Measurements from ENCODE around the gene GALNTL6.
"Not testable (repeated sequence)": the region's sequence is repeated elsewhere in the genome, so short reads cannot be mapped to it uniquely, and the experiment has no call there.

GALNTL6 gene

DNA sequence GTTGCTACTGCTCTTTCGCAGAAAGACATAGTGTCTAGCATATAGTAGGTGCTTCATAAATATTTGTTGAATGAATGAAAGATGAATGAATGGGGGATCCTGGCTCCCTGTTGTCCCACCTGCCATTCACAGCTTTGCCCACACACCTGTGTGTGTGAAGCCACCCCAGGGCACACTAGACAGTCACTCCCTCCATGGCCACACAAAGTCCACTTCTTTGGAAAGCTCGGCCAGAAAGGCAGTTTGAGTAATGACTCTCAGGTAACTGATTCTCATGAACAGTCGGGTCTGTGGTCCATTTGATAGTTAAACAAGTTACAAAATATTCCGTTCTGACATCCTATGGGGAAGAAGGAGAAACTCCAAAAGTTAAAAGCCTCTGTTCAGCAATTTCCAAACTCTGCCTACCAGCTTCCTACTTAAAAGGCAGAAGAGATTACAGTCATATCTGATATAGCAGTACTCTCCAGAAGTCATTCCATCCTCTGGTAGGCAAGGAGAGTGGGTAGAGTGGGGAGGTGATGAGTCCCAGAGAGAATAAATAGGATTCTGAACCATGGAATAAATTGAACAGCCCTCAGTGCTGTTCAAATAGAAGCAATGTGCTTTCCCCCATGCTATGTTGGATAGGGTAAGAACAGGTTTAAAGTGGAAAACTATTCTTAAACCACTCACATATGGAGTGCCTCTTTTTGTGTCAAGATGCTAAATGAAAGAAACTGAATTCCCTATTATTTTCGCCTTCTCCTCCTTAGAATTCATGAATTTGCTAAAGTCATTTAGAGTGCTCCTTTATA, 1150.5 kb downstream of the GALNTL6 start:
- H3K4me2 ChIP-seq (ENCODE audit: low read length, poor library complexity, severe bottlenecking): no peak overlapping the region
- H3K27me3 ChIP-seq (ENCODE audit: control insufficient read depth in 1 of 2, insufficient read depth in 1 of 2, low read length in 2 of 2): no peaks in the 10 kb centered on the region
- H3K18ac ChIP-seq (ENCODE audit: low read depth in 1 of 2, low read length in 2 of 2): no peak overlapping the region
- no peak overlapping the region for H2BK12ac ChIP-seq (ENCODE audit: low read length in 2 of 2)
- H3K23ac ChIP-seq (ENCODE audit: low read length in 2 of 2): no peak overlapping the region
- no peak for DNase-seq
- H3K9me3 ChIP-seq (ENCODE audit: control insufficient read depth, low read length): peaks cover 9% of the 10 kb centered on the region
- no peak overlapping the region for H2BK120ac ChIP-seq (ENCODE audit: low read depth, low read length)
- H3K4ac ChIP-seq (ENCODE audit: low read depth in 1 of 2, low read length in 2 of 2): no peak overlapping the region
- no peaks in the 10 kb centered on the region for H3K79me1 ChIP-seq (replicated peaks; ENCODE audit: low read length, poor library complexity, severe bottlenecking)
- H3K14ac ChIP-seq (ENCODE audit: low read length in 2 of 2): no peak overlapping the region
- H3K36me3 ChIP-seq (ENCODE audit: control insufficient read depth in 1 of 2, insufficient read depth in 2 of 2, low read depth in 1 of 2, low read length in 2 of 2): no peaks in the 10 kb centered on the region
- H3K27ac ChIP-seq (ENCODE audit: low read length, poor library complexity, severe bottlenecking): no peak overlapping the region
- no peak overlapping the region for H3K4me3 ChIP-seq (ENCODE audit: insufficient read depth in 1 of 2, low read depth in 1 of 2, low read length in 2 of 2)
- no peak overlapping the region for H2AK5ac ChIP-seq (ENCODE audit: low read length, severe bottlenecking)
- H4K91ac ChIP-seq (ENCODE audit: low read length): no peak overlapping the region
- no peak overlapping the region for H2BK5ac ChIP-seq (ENCODE audit: low read depth, low read length, poor library complexity, severe bottlenecking)
- no peak overlapping the region for H3K9ac ChIP-seq (ENCODE audit: low read length)
- H4K8ac ChIP-seq (ENCODE audit: low read length): no peak overlapping the region
- H2BK15ac ChIP-seq (ENCODE audit: low read depth, poor library complexity, severe bottlenecking): no peak overlapping the region
- 96% methylated on average over 4 of the region's 5 CpGs for WGBS
- H2AFZ ChIP-seq (ENCODE audit: low read depth, low read length): no peak overlapping the region
- no peaks in the 10 kb centered on the region for H3K4me1 ChIP-seq (ENCODE audit: control insufficient read depth, insufficient read depth, low read depth, low read length)

DNA sequence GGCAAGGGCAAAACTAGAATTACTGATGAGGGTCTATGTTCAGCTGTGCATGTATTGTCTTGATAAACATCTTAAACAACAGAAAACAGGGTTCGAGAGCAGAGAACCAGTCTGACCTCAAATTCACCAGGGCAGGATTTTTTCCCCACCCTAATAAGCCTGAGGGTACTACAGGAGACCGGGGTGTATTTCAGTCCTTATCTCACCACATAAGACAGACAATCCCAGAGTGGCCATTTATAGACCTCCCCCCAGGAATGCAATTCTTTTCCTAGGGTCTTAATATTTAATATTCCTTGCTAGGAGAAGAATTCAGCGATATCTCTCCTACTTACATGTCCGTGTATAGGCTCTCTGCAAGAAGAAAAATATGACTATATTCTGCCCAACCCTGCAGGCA, 1157.0 kb downstream of the GALNTL6 start:
- H3K4me1 ChIP-seq (ENCODE audit: control insufficient read depth, insufficient read depth, low read depth, low read length); H3K4me2 ChIP-seq (ENCODE audit: low read length, poor library complexity, severe bottlenecking); H2BK15ac ChIP-seq (ENCODE audit: low read depth, poor library complexity, severe bottlenecking); H4K91ac ChIP-seq (ENCODE audit: low read length); H2BK12ac ChIP-seq (ENCODE audit: low read length in 2 of 2); H2AFZ ChIP-seq (ENCODE audit: low read depth, low read length); H3K27ac ChIP-seq (ENCODE audit: low read length, poor library complexity, severe bottlenecking); H4K8ac ChIP-seq (ENCODE audit: low read length); H3K23ac ChIP-seq (ENCODE audit: low read length in 2 of 2); H3K4ac ChIP-seq (ENCODE audit: low read depth in 1 of 2, low read length in 2 of 2); H2BK5ac ChIP-seq (ENCODE audit: low read depth, low read length, poor library complexity, severe bottlenecking); H3K9ac ChIP-seq (ENCODE audit: low read length); DNase-seq; H2BK120ac ChIP-seq (ENCODE audit: low read depth, low read length); H3K18ac ChIP-seq (ENCODE audit: low read depth in 1 of 2, low read length in 2 of 2); H2AK5ac ChIP-seq (ENCODE audit: low read length, severe bottlenecking); H3K14ac ChIP-seq (ENCODE audit: low read length in 2 of 2); H3K79me1 ChIP-seq (replicated peaks; ENCODE audit: low read length, poor library complexity, severe bottlenecking); H3K36me3 ChIP-seq (ENCODE audit: control insufficient read depth in 1 of 2, insufficient read depth in 2 of 2, low read depth in 1 of 2, low read length in 2 of 2); H3K4me3 ChIP-seq (ENCODE audit: insufficient read depth in 1 of 2, low read depth in 1 of 2, low read length in 2 of 2); H3K27me3 ChIP-seq (ENCODE audit: control insufficient read depth in 1 of 2, insufficient read depth in 1 of 2, low read length in 2 of 2): not testable (repeated sequence)
- H3K9me3 ChIP-seq (ENCODE audit: control insufficient read depth, low read length): peaks cover 22% of the 10 kb centered on the region
- 83% methylated on average over 4 of the region's 4 CpGs for WGBS

DNA sequence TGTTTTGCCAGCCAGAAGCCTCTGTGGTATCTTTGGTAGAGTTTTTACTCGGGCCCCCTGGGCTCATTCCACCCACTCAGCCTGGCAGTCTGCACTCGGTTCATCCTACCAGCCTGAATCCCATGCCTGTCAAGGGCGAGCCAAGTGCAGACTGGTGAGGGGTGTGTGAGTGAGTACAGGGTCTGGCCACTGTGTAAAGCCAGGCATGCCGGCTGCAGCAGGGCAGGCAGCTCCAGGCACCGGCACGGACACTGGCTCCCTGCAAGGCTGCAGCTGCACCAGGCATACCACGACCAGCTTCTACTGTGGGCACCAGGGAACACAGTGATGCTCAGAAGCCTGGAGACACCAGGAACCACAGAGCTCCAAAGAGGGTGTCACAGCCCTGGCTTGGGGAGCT, 1161.4 kb downstream of the GALNTL6 start:
- no peak overlapping the region for H2BK12ac ChIP-seq (ENCODE audit: low read length in 2 of 2)
- peaks cover 10% of the 10 kb centered on the region for H3K9me3 ChIP-seq (ENCODE audit: control insufficient read depth, low read length)
- H3K4me1 ChIP-seq (ENCODE audit: control insufficient read depth, insufficient read depth, low read depth, low read length): no peaks in the 10 kb centered on the region
- H3K4me2 ChIP-seq (ENCODE audit: low read length, poor library complexity, severe bottlenecking): no peak overlapping the region
- no peak overlapping the region for H2BK5ac ChIP-seq (ENCODE audit: low read depth, low read length, poor library complexity, severe bottlenecking)
- no peak overlapping the region for H3K4ac ChIP-seq (ENCODE audit: low read depth in 1 of 2, low read length in 2 of 2)
- no peak overlapping the region for H3K27ac ChIP-seq (ENCODE audit: low read length, poor library complexity, severe bottlenecking)
- H2AK5ac ChIP-seq (ENCODE audit: low read length, severe bottlenecking): no peak overlapping the region
- H2BK15ac ChIP-seq (ENCODE audit: low read depth, poor library complexity, severe bottlenecking): no peak overlapping the region
- H3K79me1 ChIP-seq (replicated peaks; ENCODE audit: low read length, poor library complexity, severe bottlenecking): no peaks in the 10 kb centered on the region
- peak overlapping the region in 1 of 2 experiments; percentile 75 for H3K14ac ChIP-seq (ENCODE audit: low read length in 2 of 2)
- H3K36me3 ChIP-seq (ENCODE audit: control insufficient read depth in 1 of 2, insufficient read depth in 2 of 2, low read depth in 1 of 2, low read length in 2 of 2): no peaks in the 10 kb centered on the region
- H3K27me3 ChIP-seq (ENCODE audit: control insufficient read depth in 1 of 2, insufficient read depth in 1 of 2, low read length in 2 of 2): no peaks in the 10 kb centered on the region
- H2BK120ac ChIP-seq (ENCODE audit: low read depth, low read length): no peak overlapping the region
- no peak overlapping the region for H4K8ac ChIP-seq (ENCODE audit: low read length)
- WGBS: 95% methylated on average over 5 of the region's 7 CpGs
- no peak for DNase-seq
- no peak overlapping the region for H2AFZ ChIP-seq (ENCODE audit: low read depth, low read length)
- no peak overlapping the region for H3K9ac ChIP-seq (ENCODE audit: low read length)
- H3K4me3 ChIP-seq (ENCODE audit: insufficient read depth in 1 of 2, low read depth in 1 of 2, low read length in 2 of 2): no peak overlapping the region
- no peak overlapping the region for H3K18ac ChIP-seq (ENCODE audit: low read depth in 1 of 2, low read length in 2 of 2)
- H4K91ac ChIP-seq (ENCODE audit: low read length): no peak overlapping the region
- no peak overlapping the region for H3K23ac ChIP-seq (ENCODE audit: low read length in 2 of 2)

DNA sequence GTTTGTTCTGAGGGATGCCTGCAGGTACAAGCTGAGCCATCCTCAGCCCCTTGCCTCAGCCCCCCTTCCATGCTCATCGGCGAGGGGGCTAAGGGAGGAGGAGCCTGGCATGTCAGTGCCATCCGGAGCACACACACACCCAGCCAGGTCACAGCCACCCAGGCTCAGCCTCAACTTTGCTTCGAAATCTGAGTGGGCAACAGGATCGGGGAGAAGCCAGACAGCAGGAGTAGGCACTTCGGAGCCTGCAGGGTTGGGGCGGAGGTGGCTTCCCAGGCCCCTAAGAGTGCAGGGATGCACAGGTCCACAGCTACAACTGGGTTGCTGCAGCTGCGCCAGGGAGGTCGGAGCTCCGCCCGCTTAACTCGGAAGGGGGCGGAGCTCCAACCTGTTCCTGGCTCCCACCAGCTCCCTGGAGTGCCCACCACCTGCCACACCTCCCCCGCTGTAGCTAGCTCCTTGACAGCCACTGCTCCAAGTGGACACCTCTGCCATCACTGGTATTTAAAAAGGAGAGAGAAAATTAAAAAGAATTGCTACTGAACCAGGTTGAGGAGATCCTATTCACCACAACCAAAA, 1162.5 kb downstream of the GALNTL6 start:
- H3K18ac ChIP-seq (ENCODE audit: low read depth in 1 of 2, low read length in 2 of 2): no peak overlapping the region
- H3K27me3 ChIP-seq (ENCODE audit: control insufficient read depth in 1 of 2, insufficient read depth in 1 of 2, low read length in 2 of 2): no peaks in the 10 kb centered on the region
- H4K91ac ChIP-seq (ENCODE audit: low read length): peak overlapping the region; percentile 18
- H2BK120ac ChIP-seq (ENCODE audit: low read depth, low read length): no peak overlapping the region
- 93% methylated on average over 13 of the region's 14 CpGs for WGBS
- no peak for DNase-seq
- H3K9me3 ChIP-seq (ENCODE audit: control insufficient read depth, low read length): no peaks in the 10 kb centered on the region
- H3K4ac ChIP-seq (ENCODE audit: low read depth in 1 of 2, low read length in 2 of 2): no peak overlapping the region
- no peak overlapping the region for H3K14ac ChIP-seq (ENCODE audit: low read length in 2 of 2)
- no peak overlapping the region for H3K4me2 ChIP-seq (ENCODE audit: low read length, poor library complexity, severe bottlenecking)
- no peak overlapping the region for H3K4me3 ChIP-seq (ENCODE audit: insufficient read depth in 1 of 2, low read depth in 1 of 2, low read length in 2 of 2)
- H2BK15ac ChIP-seq (ENCODE audit: low read depth, poor library complexity, severe bottlenecking): no peak overlapping the region
- H3K79me1 ChIP-seq (replicated peaks; ENCODE audit: low read length, poor library complexity, severe bottlenecking): no peaks in the 10 kb centered on the region
- H2AFZ ChIP-seq (ENCODE audit: low read depth, low read length): no peak overlapping the region
- H3K27ac ChIP-seq (ENCODE audit: low read length, poor library complexity, severe bottlenecking): no peak overlapping the region
- H3K4me1 ChIP-seq (ENCODE audit: control insufficient read depth, insufficient read depth, low read depth, low read length): no peaks in the 10 kb centered on the region
- H2AK5ac ChIP-seq (ENCODE audit: low read length, severe bottlenecking): no peak overlapping the region
- no peak overlapping the region for H2BK12ac ChIP-seq (ENCODE audit: low read length in 2 of 2)
- no peak overlapping the region for H4K8ac ChIP-seq (ENCODE audit: low read length)
- H2BK5ac ChIP-seq (ENCODE audit: low read depth, low read length, poor library complexity, severe bottlenecking): no peak overlapping the region
- no peaks in the 10 kb centered on the region for H3K36me3 ChIP-seq (ENCODE audit: control insufficient read depth in 1 of 2, insufficient read depth in 2 of 2, low read depth in 1 of 2, low read length in 2 of 2)
- H3K9ac ChIP-seq (ENCODE audit: low read length): no peak overlapping the region
- H3K23ac ChIP-seq (ENCODE audit: low read length in 2 of 2): no peak overlapping the region
